ENCODE results near the gene GGCX.

The GGCX gene

DNA sequence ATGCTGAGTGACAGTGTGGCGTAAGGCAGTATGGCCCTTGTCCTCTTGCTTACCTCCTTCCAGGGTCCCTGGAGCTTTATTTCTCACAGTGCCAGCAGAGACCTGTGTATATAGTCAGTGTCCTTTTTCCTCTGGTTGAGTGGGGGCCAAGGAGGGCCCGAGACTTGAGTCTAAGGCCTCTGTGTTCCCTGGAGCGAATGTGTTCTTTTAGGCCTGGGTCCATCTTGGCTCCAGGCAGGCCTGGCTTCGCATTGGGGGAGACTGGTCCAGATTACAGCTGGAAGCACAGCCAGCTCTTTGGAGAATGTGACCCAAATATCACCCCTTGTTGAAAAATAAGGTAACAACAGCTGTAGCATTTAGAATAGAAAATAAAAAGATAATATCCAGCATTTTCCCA, 27.9 kb upstream of the GGCX start:
- Mint-ChIP-seq H3K9me3 (no peaks in the 10 kb centered on the region), H3K27ac (peak overlapping the region in 1 of 3 experiments; percentile 18), H3K4me3 (no peak overlapping the region), H3K36me3 (ENCODE audit: low read depth) (no peaks in the 10 kb centered on the region), H3K4me1 (peaks cover 39% of the 10 kb centered on the region), H3K27me3 (ENCODE audit: low read depth) (no peaks in the 10 kb centered on the region)
- TF ChIP-seq, protein P1, sequence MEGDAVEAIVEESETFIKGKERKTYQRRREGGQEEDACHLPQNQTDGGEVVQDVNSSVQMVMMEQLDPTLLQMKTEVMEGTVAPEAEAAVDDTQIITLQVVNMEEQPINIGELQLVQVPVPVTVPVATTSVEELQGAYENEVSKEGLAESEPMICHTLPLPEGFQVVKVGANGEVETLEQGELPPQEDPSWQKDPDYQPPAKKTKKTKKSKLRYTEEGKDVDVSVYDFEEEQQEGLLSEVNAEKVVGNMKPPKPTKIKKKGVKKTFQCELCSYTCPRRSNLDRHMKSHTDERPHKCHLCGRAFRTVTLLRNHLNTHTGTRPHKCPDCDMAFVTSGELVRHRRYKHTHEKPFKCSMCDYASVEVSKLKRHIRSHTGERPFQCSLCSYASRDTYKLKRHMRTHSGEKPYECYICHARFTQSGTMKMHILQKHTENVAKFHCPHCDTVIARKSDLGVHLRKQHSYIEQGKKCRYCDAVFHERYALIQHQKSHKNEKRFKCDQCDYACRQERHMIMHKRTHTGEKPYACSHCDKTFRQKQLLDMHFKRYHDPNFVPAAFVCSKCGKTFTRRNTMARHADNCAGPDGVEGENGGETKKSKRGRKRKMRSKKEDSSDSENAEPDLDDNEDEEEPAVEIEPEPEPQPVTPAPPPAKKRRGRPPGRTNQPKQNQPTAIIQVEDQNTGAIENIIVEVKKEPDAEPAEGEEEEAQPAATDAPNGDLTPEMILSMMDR (IDR thresholded peaks at IDR 0.05; ENCODE audit: unreplicated experiment in 3 of 3), result no peak

DNA sequence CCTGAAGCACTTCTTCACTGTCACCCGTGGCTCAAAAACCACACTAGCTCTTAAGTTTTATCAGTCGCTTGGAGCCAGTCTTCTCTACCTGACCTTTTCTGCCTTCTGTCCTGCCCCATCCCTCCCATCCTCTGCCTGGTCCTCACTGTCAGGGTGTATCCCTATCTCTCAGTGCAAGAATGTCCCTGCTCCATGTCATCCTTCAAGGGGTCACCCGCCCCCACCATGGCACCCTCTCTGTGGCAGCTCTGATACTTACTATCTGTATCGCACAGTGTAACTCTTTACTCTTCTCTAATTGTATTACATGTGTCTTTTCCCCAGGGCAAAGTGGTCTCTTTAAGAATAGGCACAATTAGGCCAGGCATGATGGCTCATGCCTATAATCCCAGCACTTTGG, 27.4 kb upstream of the GGCX start:
- no peaks in the 10 kb centered on the region for H3K9me3 Mint-ChIP-seq
- no peaks in the 10 kb centered on the region for H3K27me3 Mint-ChIP-seq (ENCODE audit: low read depth)
- peak overlapping the region; percentile 15 to 39 (median 18) for H3K27ac Mint-ChIP-seq
- TF ChIP-seq, protein P1 (IDR thresholded peaks at IDR 0.05; ENCODE audit: unreplicated experiment in 3 of 3), result no peak
- no peak overlapping the region for H3K4me3 Mint-ChIP-seq
- no peaks in the 10 kb centered on the region for H3K36me3 Mint-ChIP-seq (ENCODE audit: low read depth)
- H3K4me1 Mint-ChIP-seq, result peaks cover 37% of the 10 kb centered on the region

DNA sequence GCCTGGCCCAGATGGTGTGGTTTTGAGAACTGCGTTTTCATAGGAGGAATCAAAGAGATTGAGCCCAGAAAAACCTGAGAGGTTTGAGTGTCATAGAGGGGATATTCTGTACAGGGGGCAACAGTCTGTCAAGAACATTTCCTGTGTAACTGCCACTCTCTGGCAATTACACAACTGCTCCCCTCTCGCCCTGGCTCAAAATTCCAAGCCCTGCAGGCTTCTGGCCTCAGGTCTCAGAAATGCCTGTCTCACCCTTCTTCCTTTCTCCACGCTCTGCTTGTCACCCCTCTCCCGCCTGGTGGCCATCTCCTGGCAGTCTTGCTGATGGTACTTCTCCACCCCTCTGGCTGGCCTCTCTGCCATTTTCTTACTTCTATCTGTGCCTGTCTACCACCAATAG, 26.9 kb upstream of the GGCX start:
- Mint-ChIP-seq H3K4me3 (no peak overlapping the region), H3K4me1 (peaks cover 37% of the 10 kb centered on the region), H3K27me3 (ENCODE audit: low read depth) (no peaks in the 10 kb centered on the region), H3K27ac (peak overlapping the region; percentile 15 to 39 (median 18)), H3K9me3 (no peaks in the 10 kb centered on the region), H3K36me3 (ENCODE audit: low read depth) (no peaks in the 10 kb centered on the region)
- TF ChIP-seq, protein P1 (IDR thresholded peaks at IDR 0.05; ENCODE audit: unreplicated experiment in 3 of 3), result no peak

DNA sequence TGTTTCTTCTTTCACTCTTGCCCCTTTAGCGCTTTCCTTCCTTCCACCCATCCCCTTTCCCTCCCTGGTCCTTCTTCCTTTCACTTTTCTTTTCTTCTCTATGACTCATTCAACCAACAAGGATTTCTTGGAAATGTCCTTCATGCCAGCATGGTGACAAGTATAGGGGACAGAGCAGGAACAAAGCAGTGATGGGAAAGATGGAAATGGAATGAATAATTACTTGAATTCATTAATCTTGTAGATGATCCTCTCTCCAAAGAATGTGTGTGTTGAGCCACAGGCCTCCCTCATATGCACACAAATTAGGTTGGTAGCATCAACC, 24.4 kb upstream of the GGCX start:
- H3K4me3 Mint-ChIP-seq, result no peak overlapping the region
- H3K9me3 Mint-ChIP-seq, result no peaks in the 10 kb centered on the region
- peaks cover 42% of the 10 kb centered on the region for H3K4me1 Mint-ChIP-seq
- H3K27ac Mint-ChIP-seq, result peak overlapping the region; percentile 62 to 95 (median 85)
- no peaks in the 10 kb centered on the region for H3K27me3 Mint-ChIP-seq (ENCODE audit: low read depth)
- TF ChIP-seq, protein P1 (IDR thresholded peaks at IDR 0.05; ENCODE audit: unreplicated experiment in 3 of 3), result no peak
- peaks cover 5% of the 10 kb centered on the region for H3K36me3 Mint-ChIP-seq (ENCODE audit: low read depth)

DNA sequence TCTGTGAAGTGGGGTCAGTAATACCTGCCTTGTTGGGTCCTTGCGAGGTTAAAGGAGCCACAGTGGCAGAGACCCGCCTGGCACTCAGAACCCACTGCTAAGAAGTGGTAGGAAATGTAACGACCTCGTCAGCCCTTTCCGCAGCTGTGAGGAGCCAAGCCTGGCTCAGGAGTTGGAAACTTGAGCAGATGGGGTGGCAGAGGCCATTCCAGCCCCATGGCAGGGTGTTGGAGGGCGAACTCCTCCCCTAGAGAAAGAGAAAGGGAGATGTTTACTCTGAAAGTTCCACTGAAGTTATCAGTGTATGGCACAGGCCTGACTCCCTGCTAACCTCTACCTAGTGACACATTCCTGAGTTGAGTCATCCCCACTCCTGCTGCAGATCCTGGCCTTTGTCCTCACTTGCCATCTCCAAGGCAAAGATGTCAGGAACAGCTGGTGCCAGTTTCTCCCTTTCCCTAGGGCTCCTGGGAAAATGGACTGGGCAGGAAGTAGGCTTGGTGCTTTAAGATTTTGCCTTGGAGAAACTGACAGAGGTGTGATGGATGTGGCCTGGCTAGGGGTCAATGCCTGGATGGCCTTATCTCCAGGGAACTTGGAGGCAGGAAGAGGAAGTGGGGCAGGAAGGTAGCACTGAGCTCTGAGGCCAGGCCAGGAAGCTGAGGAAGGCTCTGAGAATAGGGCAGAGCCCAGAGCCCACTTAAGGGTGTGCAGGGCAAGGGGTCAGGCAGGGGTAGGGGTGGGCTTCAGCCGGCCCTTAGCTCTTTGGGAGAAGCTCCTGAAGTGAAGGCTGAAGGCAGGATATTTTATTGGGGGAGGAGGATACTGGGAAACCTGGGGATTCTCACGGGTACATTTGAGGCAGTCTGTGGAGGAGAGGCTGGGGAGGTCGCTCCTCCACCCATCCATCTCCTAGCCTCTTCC, 23.8 kb upstream of the GGCX start:
- TF ChIP-seq, protein P1 (IDR thresholded peaks at IDR 0.05; ENCODE audit: unreplicated experiment in 3 of 3), result no peak
- H3K27ac Mint-ChIP-seq, result peak overlapping the region; percentile 62 to 95 (median 85)
- H3K36me3 Mint-ChIP-seq (ENCODE audit: low read depth), result peaks cover 5% of the 10 kb centered on the region
- peak overlapping the region in 2 of 3 experiments; percentile 25 to 27 for H3K4me3 Mint-ChIP-seq
- no peaks in the 10 kb centered on the region for H3K27me3 Mint-ChIP-seq (ENCODE audit: low read depth)
- H3K9me3 Mint-ChIP-seq, result no peaks in the 10 kb centered on the region
- peaks cover 39% of the 10 kb centered on the region for H3K4me1 Mint-ChIP-seq

Data from nephron (organoid).